Skeletal muscle satellite cell (primary cell): Measurements from ENCODE around the gene OGG1. TPM values are rescaled to one million over a fixed set of nuclear protein-coding genes. Genes with fewer than 3 reads are reported as not detected.
A peak's percentile ranks its signal among the peaks of the same experiment; 100 is the strongest.

ENCODE experiments used
- H3K27me3 ChIP-seq: 2 replicates; pipeline ENCODE4 v1.7.0; 2013; ENCODE audit warnings: low read length; ENCODE audit not compliant: control insufficient read depth, insufficient read depth
- H3K36me3 ChIP-seq: 2 replicates; pipeline ENCODE4 v1.7.0; 2013; ENCODE audit warnings: mild to moderate bottlenecking, control low read depth, low read length; ENCODE audit not compliant: insufficient read depth
- H3K4me1 ChIP-seq: 2 replicates; pipeline ENCODE4 v1.7.0; 2013; ENCODE audit warnings: low read length; ENCODE audit not compliant: control insufficient read depth, insufficient read depth
- H3K4me2 ChIP-seq: 2 replicates; pipeline ENCODE4 v1.7.0; 2013; ENCODE audit warnings: mild to moderate bottlenecking, low read length
- H3K4me3 ChIP-seq: 2 replicates; pipeline ENCODE4 v1.7.0; 2013; ENCODE audit warnings: low read length
- H3K9ac ChIP-seq: 2 replicates; pipeline ENCODE4 v1.7.0; 2013; ENCODE audit warnings: mild to moderate bottlenecking, low read depth, low read length, moderate library complexity
- H3K9me3 ChIP-seq: replicated peaks from 2 replicates; pipeline ENCODE4 v1.7.0; 2013; ENCODE audit warnings: mild to moderate bottlenecking, control low read depth, low read length
- total RNA-seq: library from RNA; depleted of rRNA; stranded (reverse); fragments of >200 nt; gene quantifications from 2 replicates; pipeline ENCODE4 v1.2.3, GENCODE V29; 2012; rRNA removed

OGG1 gene
- total RNA-seq = 22.6 and 23.6 TPM in 2 replicates

GRCh38 chr3:9749645-9750555 lies at the start of gene OGG1:
Gene OGG1, plus strand, starts transcription at chr3:9749952. Its CDS starts 335 bp downstream, at chr3:9750287.
- peak within 1 kb of the TSS; percentile 94 for H3K4me2 ChIP-seq
- peaks cover 33% of the 10 kb centered on the region for H3K4me1 ChIP-seq
- peaks cover 48% of the 10 kb centered on the region for H3K36me3 ChIP-seq
- H3K9ac ChIP-seq = peak within 1 kb of the TSS; percentile 81
- no peaks in the 10 kb centered on the region for H3K9me3 ChIP-seq
- H3K27me3 ChIP-seq = no peaks in the 10 kb centered on the region
- peak within 1 kb of the TSS; percentile 82 for H3K4me3 ChIP-seq

- Histone ChIP-seq H3K9me3 (no peaks in the 10 kb centered on the region), H3K36me3 (peaks cover 20% of the 10 kb centered on the region), H3K9ac (no peak overlapping the region)
Observed at GRCh38 chr3:9700536-9700935, 49.2 kb upstream of the OGG1 start.

GRCh38 chr3:9701006-9701405 lies 48.7 kb upstream of the OGG1 start:
- peaks cover 11% of the 10 kb centered on the region for H3K4me1 ChIP-seq
- H3K9me3 ChIP-seq = no peaks in the 10 kb centered on the region
- no peak overlapping the region for H3K9ac ChIP-seq
- no peak overlapping the region for H3K4me3 ChIP-seq
- H3K36me3 ChIP-seq = peaks cover 18% of the 10 kb centered on the region
- no peak overlapping the region for H3K4me2 ChIP-seq
- H3K27me3 ChIP-seq = peaks cover 15% of the 10 kb centered on the region

More at GRCh38 chr3:9700536-9700935, 49.2 kb upstream of the OGG1 start:
- Histone ChIP-seq H3K4me3 (no peak overlapping the region), H3K4me1 (peaks cover 11% of the 10 kb centered on the region), H3K27me3 (peaks cover 10% of the 10 kb centered on the region), H3K4me2 (no peak overlapping the region)

GRCh38 chr3:9701711-9702110 lies 48.0 kb upstream of the OGG1 start:
- H3K36me3 ChIP-seq = peaks cover 15% of the 10 kb centered on the region
- H3K9ac ChIP-seq = no peak overlapping the region
- peaks cover 11% of the 10 kb centered on the region for H3K4me1 ChIP-seq
- H3K27me3 ChIP-seq = peaks cover 22% of the 10 kb centered on the region
- no peaks in the 10 kb centered on the region for H3K9me3 ChIP-seq
- H3K4me3 ChIP-seq = no peak overlapping the region
- no peak overlapping the region for H3K4me2 ChIP-seq

- Histone ChIP-seq H3K4me1 (peaks cover 11% of the 10 kb centered on the region), H3K4me2 (no peak overlapping the region), H3K9me3 (no peaks in the 10 kb centered on the region), H3K36me3 (peaks cover 6% of the 10 kb centered on the region), H3K9ac (no peak overlapping the region), H3K27me3 (peaks cover 22% of the 10 kb centered on the region), H3K4me3 (no peak overlapping the region)
Observed at GRCh38 chr3:9703240-9703639, 46.5 kb upstream of the OGG1 start.

GRCh38 chr3:9703736-9704346 lies 45.9 kb upstream of the OGG1 start, which contains the start of gene CPNE9:
Gene CPNE9, plus strand, starts transcription at chr3:9703833. Its CDS starts 164 bp downstream, at chr3:9703997.
- Histone ChIP-seq H3K4me3 (peak within 1 kb of the TSS; percentile 59), H3K4me2 (peak within 1 kb of the TSS; percentile 84), H3K9me3 (no peaks in the 10 kb centered on the region), H3K4me1 (peaks cover 11% of the 10 kb centered on the region), H3K27me3 (peaks cover 22% of the 10 kb centered on the region), H3K9ac (no peak within 1 kb of the TSS), H3K36me3 (peaks cover 6% of the 10 kb centered on the region)

DNA sequence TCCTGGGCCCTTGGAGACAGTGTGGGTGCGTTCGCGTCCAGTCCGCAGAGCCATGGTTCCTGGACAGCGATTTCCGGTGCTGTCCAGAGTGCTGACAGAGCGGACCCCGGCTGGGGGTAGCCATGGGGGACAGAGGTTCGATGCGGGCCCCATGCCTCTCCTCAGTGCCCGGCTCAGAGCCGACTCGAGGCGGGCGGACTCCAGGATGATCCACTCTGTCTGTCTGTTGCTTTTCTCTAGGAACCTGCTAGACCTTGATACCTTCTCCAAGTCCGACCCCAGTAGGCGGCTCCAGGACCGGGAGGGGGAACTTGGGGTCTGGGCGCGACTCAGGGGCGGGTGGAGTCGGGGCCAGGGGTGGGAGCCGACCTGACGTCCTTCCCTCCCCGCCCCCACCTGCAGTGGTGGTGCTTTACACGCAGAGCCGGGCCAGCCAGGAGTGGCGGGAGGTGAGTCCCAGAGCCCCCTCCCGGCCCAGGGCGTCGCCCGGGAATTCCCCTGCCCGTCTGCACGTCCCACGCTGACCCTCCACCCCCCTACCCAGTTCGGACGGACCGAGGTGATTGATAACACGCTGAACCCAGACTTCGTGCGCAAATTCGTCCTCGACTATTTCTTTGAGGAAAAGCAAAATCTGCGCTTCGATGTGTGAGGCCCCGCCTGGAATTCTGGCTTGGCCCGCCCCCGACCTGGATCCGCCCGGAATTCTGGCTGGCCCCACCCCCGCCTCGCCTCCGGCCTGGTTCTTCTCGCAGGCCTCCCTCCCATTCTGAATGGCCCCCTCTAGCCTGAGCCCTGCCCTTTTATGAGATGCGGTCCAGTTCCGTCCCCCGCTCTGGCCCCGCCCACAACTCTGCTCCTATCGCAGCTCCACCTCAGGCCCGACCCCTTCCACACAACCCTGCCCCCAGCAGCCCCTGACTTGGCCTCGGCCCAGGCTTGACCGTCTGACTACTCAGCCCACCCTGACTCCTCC lies 45.1 kb upstream of the OGG1 start:
- H3K4me3 ChIP-seq = peak overlapping the region; percentile 59
- H3K4me1 ChIP-seq = peaks cover 11% of the 10 kb centered on the region
- no peak overlapping the region for H3K9ac ChIP-seq
- H3K4me2 ChIP-seq = peak overlapping the region; percentile 84
- H3K27me3 ChIP-seq = peaks cover 22% of the 10 kb centered on the region
- no peaks in the 10 kb centered on the region for H3K9me3 ChIP-seq
- peaks cover 4% of the 10 kb centered on the region for H3K36me3 ChIP-seq

DNA sequence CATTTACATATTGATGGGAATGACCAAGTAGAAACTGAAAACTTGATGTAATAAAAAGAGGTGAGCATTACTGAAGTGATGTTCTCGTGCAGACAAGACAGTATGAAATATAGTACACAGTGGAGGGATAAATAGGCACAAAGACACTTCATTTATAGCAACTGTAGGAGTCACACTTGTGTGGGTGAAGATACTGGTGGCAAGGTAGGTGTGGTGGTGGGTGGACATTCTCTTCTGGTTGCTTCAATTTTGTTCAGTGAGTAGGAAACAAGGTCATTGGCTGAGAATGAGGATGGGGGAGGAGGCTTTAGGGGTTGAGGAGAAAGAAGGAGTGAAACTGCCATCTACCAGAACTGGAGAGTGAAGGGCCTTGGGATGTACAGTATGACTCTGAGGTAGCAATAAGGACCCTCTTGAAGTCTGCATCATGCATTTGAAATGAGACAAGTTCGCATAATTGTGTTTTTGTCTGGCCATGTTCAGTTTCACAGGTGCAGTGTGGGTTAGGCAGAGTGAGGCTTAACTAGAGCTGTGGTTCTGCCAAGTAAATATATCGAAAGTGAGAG lies 39.5 kb upstream of the OGG1 start:
- Histone ChIP-seq H3K4me3 (no peak overlapping the region), H3K9me3 (no peaks in the 10 kb centered on the region), H3K27me3 (peaks cover 38% of the 10 kb centered on the region), H3K9ac (no peak overlapping the region), H3K4me1 (no peaks in the 10 kb centered on the region), H3K36me3 (no peaks in the 10 kb centered on the region), H3K4me2 (no peak overlapping the region)

DNA sequence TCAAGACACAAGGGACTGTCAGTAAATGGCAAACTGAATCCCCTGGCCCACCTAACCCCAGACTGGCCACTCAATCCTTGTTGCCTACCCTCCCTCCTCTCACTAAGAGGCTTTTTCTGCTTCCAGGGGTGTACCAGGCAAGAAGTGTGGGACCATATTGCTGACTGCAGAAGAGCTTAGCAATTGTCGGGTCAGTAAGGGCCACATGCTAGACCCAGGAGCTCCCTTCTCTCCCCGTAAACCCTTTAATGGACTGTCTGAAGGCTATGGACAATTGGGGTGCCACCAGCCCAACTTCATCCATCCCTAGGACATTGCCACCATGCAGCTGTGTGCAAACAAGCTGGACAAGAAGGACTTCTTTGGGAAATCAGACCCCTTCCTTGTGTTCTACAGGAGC lies 37.3 kb upstream of the OGG1 start:
- no peak overlapping the region for H3K4me2 ChIP-seq
- no peaks in the 10 kb centered on the region for H3K36me3 ChIP-seq
- H3K4me3 ChIP-seq = no peak overlapping the region

GRCh38 chr3:9713142-9713541 lies 36.6 kb upstream of the OGG1 start:
- Histone ChIP-seq H3K36me3 (no peaks in the 10 kb centered on the region), H3K9me3 (no peaks in the 10 kb centered on the region), H3K4me2 (no peak overlapping the region), H3K4me3 (no peak overlapping the region), H3K27me3 (peaks cover 33% of the 10 kb centered on the region), H3K9ac (no peak overlapping the region), H3K4me1 (peaks cover 4% of the 10 kb centered on the region)

More for the DNA sequence above, 37.3 kb upstream of the OGG1 start:
- Histone ChIP-seq H3K27me3 (peaks cover 26% of the 10 kb centered on the region), H3K9me3 (no peaks in the 10 kb centered on the region), H3K9ac (no peak overlapping the region), H3K4me1 (peaks cover 4% of the 10 kb centered on the region)
